ENCODE measurements around the gene RPL37A. TPM values are rescaled to one million over a fixed set of nuclear protein-coding genes. Genes with fewer than 3 reads are reported as not detected.

RPL37A gene
- total RNA-seq, 2 donors from 2014 or later, result 1,435 to 1,814 TPM

- no peak for TF ChIP-seq POLR2AphosphoS5 (IDR thresholded peaks at IDR 0.05)
- DNase-seq (ENCODE audit: low spot score), result no peak
- Histone ChIP-seq H3K27me3 (replicated peaks; ENCODE audit: insufficient read depth) (no peaks in the 10 kb centered on the region), H3K4me1 (replicated peaks) (no peaks in the 10 kb centered on the region), H3K4me3 (no peak overlapping the region), H3K36me3 (no peaks in the 10 kb centered on the region), H3K27ac (no peak overlapping the region), H3K9me3 (no peaks in the 10 kb centered on the region)
- intact Hi-C loops (cut with DNase I), result no loop called here
- WGBS, result 32% methylated on average over 6 of the region's 6 CpGs
These were observed 5.9 kb upstream of the RPL37A start for GRCh38 chr2:216492597-216493333.

- Histone ChIP-seq H3K4me1 (replicated peaks) (no peaks in the 10 kb centered on the region), H3K36me3 (no peaks in the 10 kb centered on the region), H3K9me3 (no peaks in the 10 kb centered on the region), H3K4me3 (no peak overlapping the region), H3K27me3 (replicated peaks; ENCODE audit: insufficient read depth) (no peaks in the 10 kb centered on the region), H3K27ac (no peak overlapping the region)
- WGBS, result 88% methylated on average over 1 of the region's 1 CpG
- no peak for DNase-seq (ENCODE audit: low spot score)
- TF ChIP-seq CTCF (IDR thresholded peaks at IDR 0.05) (no peak), POLR2AphosphoS5 (IDR thresholded peaks at IDR 0.05) (no peak), POLR2A (IDR thresholded peaks at IDR 0.05) (no peak)
- intact Hi-C loops (cut with DNase I), result no loop called here
These were observed 5.3 kb upstream of the RPL37A start for GRCh38 chr2:216493334-216493685.

- H3K27me3 ChIP-seq (replicated peaks; ENCODE audit: insufficient read depth), result no peaks in the 10 kb centered on the region
- no peak overlapping the region for H3K27ac ChIP-seq
- peaks cover 6% of the 10 kb centered on the region for H3K4me1 ChIP-seq (replicated peaks)
- no peaks in the 10 kb centered on the region for H3K36me3 ChIP-seq
- no peak for TF ChIP-seq POLR2AphosphoS5 (IDR thresholded peaks at IDR 0.05)
- no peak for TF ChIP-seq CTCF (IDR thresholded peaks at IDR 0.05)
- no peak for TF ChIP-seq POLR2A (IDR thresholded peaks at IDR 0.05)
- 78% methylated on average over 2 of the region's 2 CpGs for WGBS
- no peak for DNase-seq (ENCODE audit: low spot score)
- intact Hi-C loops (cut with DNase I), result no loop called here
- no peaks in the 10 kb centered on the region for H3K9me3 ChIP-seq
- H3K4me3 ChIP-seq, result no peak overlapping the region
These were observed 3.0 kb upstream of the RPL37A start for GRCh38 chr2:216495656-216496055.

- TF ChIP-seq POLR2A (IDR thresholded peaks at IDR 0.05) (no peak), CTCF (IDR thresholded peaks at IDR 0.05) (no peak), POLR2AphosphoS5 (IDR thresholded peaks at IDR 0.05) (no peak)
- Histone ChIP-seq H3K27me3 (replicated peaks; ENCODE audit: insufficient read depth) (no peaks in the 10 kb centered on the region), H3K36me3 (no peaks in the 10 kb centered on the region), H3K4me1 (replicated peaks) (peaks cover 11% of the 10 kb centered on the region), H3K27ac (no peak overlapping the region), H3K9me3 (no peaks in the 10 kb centered on the region), H3K4me3 (peak overlapping the region; percentile 65)
- intact Hi-C loops (cut with DNase I), result no loop called here
- no peak for DNase-seq (ENCODE audit: low spot score)
- 78% methylated on average over 6 of the region's 6 CpGs for WGBS
These were observed 1.1 kb upstream of the RPL37A start for GRCh38 chr2:216497382-216498069.

GRCh38 chr2:216498070-216498378 is 620 bp upstream of the RPL37A start:
- H3K4me3 ChIP-seq, result peak overlapping the region; percentile 65
- no peaks in the 10 kb centered on the region for H3K27me3 ChIP-seq (replicated peaks; ENCODE audit: insufficient read depth)
- no peak for DNase-seq (ENCODE audit: low spot score)
- no peaks in the 10 kb centered on the region for H3K36me3 ChIP-seq
- TF ChIP-seq CTCF (IDR thresholded peaks at IDR 0.05), result no peak
- TF ChIP-seq POLR2A (IDR thresholded peaks at IDR 0.05), result no peak
- TF ChIP-seq POLR2AphosphoS5 (IDR thresholded peaks at IDR 0.05), result no peak
- WGBS, result 19% methylated on average over 6 of the region's 6 CpGs
- H3K4me1 ChIP-seq (replicated peaks), result peaks cover 11% of the 10 kb centered on the region
- intact Hi-C loops (cut with DNase I), result no loop called here
- H3K9me3 ChIP-seq, result no peaks in the 10 kb centered on the region
- H3K27ac ChIP-seq, result peak overlapping the region; percentile 65 to 71
